Hepatocyte (in vitro differentiated cells): ENCODE data around the gene TANGO6.

ENCODE experiments used
- CTCF ChIP-seq: fragments of 200-600 bp; sonication (generic); IDR thresholded peaks from 2 replicates; pipeline ENCODE4 v1.5.1; 2016; ENCODE audit warnings: antibody characterized with exemption, mild to moderate bottlenecking; ENCODE audit not compliant: poor library complexity
- EZH2 ChIP-seq: fragments of 200-600 bp; sonication (generic); IDR thresholded peaks from 2 replicates; pipeline ENCODE4 v1.6.1; 2016; ENCODE audit warnings: antibody characterized with exemption, mild to moderate bottlenecking, borderline replicate concordance

GRCh38 chr16:69116906-69117305 is 273.6 kb downstream of the TANGO6 start:
- TF ChIP-seq CTCF (no peak), EZH2 (no peak)
